GM13977 (cell line): ENCODE measurements around the gene MCM3.

Experiments used
- DNase-seq: peaks from one replicate; pipeline ENCODE4 v3.0.0; 2012; ENCODE audit warnings: low spot score
- CTCF ChIP-seq: IDR thresholded peaks from 2 replicates; pipeline ENCODE4 v1.5.1; 2012; ENCODE audit warnings: mild to moderate bottlenecking, control low read depth; ENCODE audit not compliant: insufficient read depth; ENCODE audit errors: extremely low read depth, missing control alignments
- in situ Hi-C: fragments of 300-500 bp; cut with MboI; formaldehyde crosslinking; loops from one replicate; pipeline ENCODE4 v1.12.0; 2022; ENCODE audit warnings: low sequenced_read_pairs, low pct_unique_long_range_greater_than_20kb, mixed read lengths, inconsistent platforms; ENCODE audit not compliant: unreplicated experiment

Gene MCM3

GRCh38 chr6:52288841-52289240, 4.3 kb upstream of the MCM3 start:
- TF ChIP-seq CTCF: no peak
- in situ Hi-C loops: loop anchor here (25.0 kb wide), 1 partner anchor 373 kb away; the partner anchor contains the start of gene TMEM14A

GRCh38 chr6:52288216-52288615, 3.7 kb upstream of the MCM3 start:
- in situ Hi-C loops: loop anchor here (25.0 kb wide), 1 partner anchor 374 kb away; the partner anchor contains the start of gene TMEM14A
- no peak for DNase-seq
- TF ChIP-seq CTCF: no peak

More at GRCh38 chr6:52288841-52289240, 4.3 kb upstream of the MCM3 start:
- DNase-seq: no peak

GRCh38 chr6:52286798-52287432, 2.4 kb upstream of the MCM3 start:
- peak; percentile 48 for DNase-seq
- peak; percentile 77 for TF ChIP-seq CTCF
- in situ Hi-C loops: loop anchor here (25.0 kb wide), 1 partner anchor 375 kb away; the partner anchor contains the start of gene TMEM14A

- no peak for DNase-seq
- in situ Hi-C loops: loop anchor here (25.0 kb wide), 1 partner anchor 377 kb away; the partner anchor contains the start of gene TMEM14A
- peak; percentile 27 for TF ChIP-seq CTCF
Measured at GRCh38 chr6:52285177-52286068, 881 bp upstream of the MCM3 start.

GRCh38 chr6:52284131-52284459, 447 bp downstream of the MCM3 start:
- no peak for DNase-seq
- TF ChIP-seq CTCF: no peak
- in situ Hi-C loops: loop anchor here (25.0 kb wide), 1 partner anchor 378 kb away; the partner anchor contains the start of gene TMEM14A

- no peak for DNase-seq
- no peak for TF ChIP-seq CTCF
- in situ Hi-C loops: loop anchor here (25.0 kb wide), 1 partner anchor 379 kb away; the partner anchor contains the start of gene TMEM14A
Measured at GRCh38 chr6:52283111-52283510, 1.4 kb downstream of the MCM3 start.
